ENCODE results near the gene CCDC136.

DNA sequence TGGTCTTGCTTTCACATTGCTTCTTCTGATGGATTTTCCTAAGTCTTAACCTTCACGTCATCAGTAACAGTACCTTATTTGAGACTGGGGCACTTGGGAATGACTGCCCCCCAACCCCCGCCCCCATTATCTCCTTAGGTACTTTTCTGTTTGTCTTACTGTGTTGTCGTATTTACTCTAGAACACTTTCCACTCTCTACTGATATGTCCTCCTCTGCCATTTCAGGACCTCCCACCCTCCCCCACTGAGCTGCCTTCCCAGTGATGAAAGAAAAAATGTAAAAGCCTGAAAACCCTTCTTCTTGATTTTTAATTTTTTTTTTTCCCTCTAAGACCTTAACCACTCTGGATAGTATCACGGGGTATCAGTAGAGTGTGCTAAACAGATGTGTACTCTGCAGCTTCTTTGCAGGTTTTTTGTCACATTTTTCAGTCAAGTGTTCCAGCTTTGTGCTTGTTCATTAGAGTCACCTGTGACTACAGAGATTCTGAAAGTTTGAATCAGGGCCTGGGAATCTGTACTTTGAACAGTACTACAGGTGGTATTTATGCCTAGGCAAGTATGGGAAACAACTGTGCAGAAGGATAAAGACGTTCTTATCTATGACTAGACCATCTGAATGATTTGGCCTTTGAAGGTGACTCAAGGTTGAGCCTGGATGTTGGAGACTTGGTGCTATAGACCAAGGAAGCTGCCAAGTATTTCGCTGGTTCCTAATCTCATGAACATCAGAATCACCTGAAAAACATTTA lies 44.3 kb upstream of the CCDC136 start:
- TF ChIP-seq EZH2 (IDR thresholded peaks at IDR 0.05; ENCODE audit: borderline replicate concordance, low read length) (no peak), CTCF (IDR thresholded peaks at IDR 0.05; ENCODE audit: low read length) (no peak)

All from OCI-LY1 (cell line).